Suprapubic skin (tissue), 3 donors: Measurements from ENCODE around the gene RUBCNL.

Experiments
- CTCF ChIP-seq, 2 donors: fragments of 200-600 bp in 1 of 2; fragments of 450-650 bp in 1 of 2; sonication (generic) in 1 of 2; IDR thresholded peaks; one replicate each; pipeline ENCODE4 v1.5.1; 2016 to 2019; ENCODE audit warnings: antibody characterized with exemption in 2 of 2, mild to moderate bottlenecking in 1 of 2, moderate library complexity in 1 of 2
- EP300 ChIP-seq: sonication (generic); formaldehyde crosslinking; IDR thresholded peaks from one replicate; pipeline ENCODE4 v1.6.1; 2017; ENCODE audit warnings: antibody characterized with exemption
- POLR2A ChIP-seq, 2 donors: fragments of 450-650 bp; IDR thresholded peaks; one replicate each; pipeline ENCODE4 v1.6.1; 2017; ENCODE audit warnings: antibody characterized with exemption in 2 of 2, mild to moderate bottlenecking in 2 of 2, moderate library complexity in 2 of 2

- no peak for TF ChIP-seq CTCF (IDR thresholded peaks at IDR 0.05)
- no peak for TF ChIP-seq POLR2A (IDR thresholded peaks at IDR 0.05)
- no peak for TF ChIP-seq EP300
These were observed 90.8 kb downstream of the RUBCNL start for GRCh38 chr13:46296115-46296822.
